Measurements from ENCODE around the gene GADD45B. TPM values are rescaled to one million over a fixed set of nuclear protein-coding genes. Genes with fewer than 3 reads are reported as not detected.

Gene GADD45B, protein sequence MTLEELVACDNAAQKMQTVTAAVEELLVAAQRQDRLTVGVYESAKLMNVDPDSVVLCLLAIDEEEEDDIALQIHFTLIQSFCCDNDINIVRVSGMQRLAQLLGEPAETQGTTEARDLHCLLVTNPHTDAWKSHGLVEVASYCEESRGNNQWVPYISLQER
- total RNA-seq = 100 to 1,000 TPM in 1 of 4 donors, 10 to 100 TPM in 3; 52.5 to 134 (median 68.7) TPM

DNA sequence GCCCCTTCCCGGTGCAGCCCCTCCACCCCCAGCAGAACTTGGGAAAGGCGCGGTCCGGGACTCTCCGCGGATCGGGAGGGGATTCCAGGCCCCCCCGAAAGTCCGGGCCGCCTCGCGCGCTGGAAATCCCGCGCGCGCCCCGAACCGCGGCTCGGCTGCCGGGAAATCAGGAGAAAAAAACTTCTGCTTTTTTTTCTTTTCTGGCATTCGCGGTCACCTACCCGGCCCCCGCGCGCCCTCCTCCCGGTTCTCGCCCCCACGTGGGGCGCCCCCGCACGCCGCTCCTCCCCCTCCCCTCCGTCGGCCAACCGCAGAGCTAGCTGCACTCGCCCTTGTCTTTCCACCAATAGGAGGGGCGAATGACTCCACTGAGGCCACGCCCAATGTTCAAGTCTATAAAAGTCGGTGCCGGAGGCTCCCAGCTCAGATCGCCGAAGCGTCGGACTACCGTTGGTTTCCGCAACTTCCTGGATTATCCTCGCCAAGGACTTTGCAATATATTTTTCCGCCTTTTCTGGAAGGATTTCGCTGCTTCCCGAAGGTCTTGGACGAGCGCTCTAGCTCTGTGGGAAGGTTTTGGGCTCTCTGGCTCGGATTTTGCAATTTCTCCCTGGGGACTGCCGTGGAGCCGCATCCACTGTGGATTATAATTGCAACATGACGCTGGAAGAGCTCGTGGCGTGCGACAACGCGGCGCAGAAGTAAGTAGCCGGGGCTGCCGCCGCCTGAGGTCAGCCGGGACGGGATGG, at the start of gene GADD45B:
Gene GADD45B (plus strand): TSS at position 426 of the 749 bp plus-strand sequence. CDS start 232 bp downstream, at position 658.
- Histone ChIP-seq H3K9me3 (no peaks in the 10 kb centered on the region), H3K27ac (peak within 1 kb of the TSS; percentile 85), H3K4me3 (peak within 1 kb of the TSS; percentile 89), H3K36me3 (peaks cover 11% of the 10 kb centered on the region), H3K27me3 (no peaks in the 10 kb centered on the region), H3K4me1 (peaks cover 39% of the 10 kb centered on the region)
- DNase-seq (ENCODE audit: low spot score in 2 of 2) = peak; percentile 98 to 99
- under 1% methylated on average over 38 of the region's 70 CpGs for WGBS
- TF ChIP-seq POLR2A (IDR thresholded peaks at IDR 0.05) (peak; percentile 100), EP300 (IDR thresholded peaks at IDR 0.05) (no peak), POLR2AphosphoS5 (IDR thresholded peaks at IDR 0.05) (peak; percentile 100)
- TF ChIP-seq, protein P1, sequence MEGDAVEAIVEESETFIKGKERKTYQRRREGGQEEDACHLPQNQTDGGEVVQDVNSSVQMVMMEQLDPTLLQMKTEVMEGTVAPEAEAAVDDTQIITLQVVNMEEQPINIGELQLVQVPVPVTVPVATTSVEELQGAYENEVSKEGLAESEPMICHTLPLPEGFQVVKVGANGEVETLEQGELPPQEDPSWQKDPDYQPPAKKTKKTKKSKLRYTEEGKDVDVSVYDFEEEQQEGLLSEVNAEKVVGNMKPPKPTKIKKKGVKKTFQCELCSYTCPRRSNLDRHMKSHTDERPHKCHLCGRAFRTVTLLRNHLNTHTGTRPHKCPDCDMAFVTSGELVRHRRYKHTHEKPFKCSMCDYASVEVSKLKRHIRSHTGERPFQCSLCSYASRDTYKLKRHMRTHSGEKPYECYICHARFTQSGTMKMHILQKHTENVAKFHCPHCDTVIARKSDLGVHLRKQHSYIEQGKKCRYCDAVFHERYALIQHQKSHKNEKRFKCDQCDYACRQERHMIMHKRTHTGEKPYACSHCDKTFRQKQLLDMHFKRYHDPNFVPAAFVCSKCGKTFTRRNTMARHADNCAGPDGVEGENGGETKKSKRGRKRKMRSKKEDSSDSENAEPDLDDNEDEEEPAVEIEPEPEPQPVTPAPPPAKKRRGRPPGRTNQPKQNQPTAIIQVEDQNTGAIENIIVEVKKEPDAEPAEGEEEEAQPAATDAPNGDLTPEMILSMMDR (IDR thresholded peaks at IDR 0.05) = no peak

DNA sequence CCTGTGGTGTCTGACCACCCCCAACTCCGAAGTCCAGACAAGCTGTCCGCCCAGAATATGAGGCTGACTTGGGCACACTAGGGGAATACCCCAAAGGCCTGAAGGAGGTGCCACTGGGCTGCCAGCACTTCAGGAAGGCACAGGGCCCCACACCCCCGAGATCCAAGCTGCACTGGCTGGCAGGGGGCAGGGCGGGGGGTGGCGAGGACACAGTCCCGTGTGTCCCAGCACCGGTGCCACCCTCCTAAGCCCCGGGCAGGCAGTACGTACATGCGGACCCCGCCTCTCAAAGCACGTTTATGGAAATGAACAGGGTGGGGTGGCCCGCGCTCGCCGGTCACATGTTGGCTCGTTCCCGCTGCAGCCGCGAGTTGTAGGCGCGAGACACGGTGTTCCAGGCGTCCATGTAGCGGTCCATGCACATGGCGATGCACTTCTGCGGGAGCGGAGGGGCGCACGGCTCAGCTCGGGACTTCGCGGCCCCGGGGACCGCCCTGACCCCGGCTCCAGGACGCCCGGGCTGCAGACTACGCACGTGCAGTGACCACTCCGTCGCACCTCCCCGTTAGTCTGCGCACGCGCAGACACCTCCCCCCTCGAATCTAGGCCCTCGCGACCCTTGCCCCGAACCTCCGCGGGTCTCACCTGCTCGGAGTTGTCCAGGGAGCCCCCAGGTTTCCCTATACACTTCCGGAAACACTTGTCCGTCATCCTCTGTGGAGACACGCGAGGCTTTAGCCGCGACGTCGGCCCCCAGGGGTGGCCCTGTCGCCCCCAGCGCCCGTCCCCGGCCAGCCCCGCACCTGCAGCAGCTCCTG, 49.1 kb upstream of the GADD45B start:
- H3K4me3 ChIP-seq = peak overlapping the region; percentile 86
- peak in 1 of 2 donors; percentile 76 for DNase-seq (ENCODE audit: low spot score in 2 of 2)
- H3K27me3 ChIP-seq = no peaks in the 10 kb centered on the region
- peak overlapping the region; percentile 98 for H3K27ac ChIP-seq
- 2% methylated on average over 39 of the region's 66 CpGs for WGBS
- no peaks in the 10 kb centered on the region for H3K9me3 ChIP-seq
- H3K4me1 ChIP-seq = peaks cover 41% of the 10 kb centered on the region
- peaks cover 22% of the 10 kb centered on the region for H3K36me3 ChIP-seq
- TF ChIP-seq, protein P1 (IDR thresholded peaks at IDR 0.05) = no peak
- TF ChIP-seq EP300 (IDR thresholded peaks at IDR 0.05) (no peak), POLR2AphosphoS5 (IDR thresholded peaks at IDR 0.05) (no peak), POLR2A (IDR thresholded peaks at IDR 0.05) (no peak)

DNA sequence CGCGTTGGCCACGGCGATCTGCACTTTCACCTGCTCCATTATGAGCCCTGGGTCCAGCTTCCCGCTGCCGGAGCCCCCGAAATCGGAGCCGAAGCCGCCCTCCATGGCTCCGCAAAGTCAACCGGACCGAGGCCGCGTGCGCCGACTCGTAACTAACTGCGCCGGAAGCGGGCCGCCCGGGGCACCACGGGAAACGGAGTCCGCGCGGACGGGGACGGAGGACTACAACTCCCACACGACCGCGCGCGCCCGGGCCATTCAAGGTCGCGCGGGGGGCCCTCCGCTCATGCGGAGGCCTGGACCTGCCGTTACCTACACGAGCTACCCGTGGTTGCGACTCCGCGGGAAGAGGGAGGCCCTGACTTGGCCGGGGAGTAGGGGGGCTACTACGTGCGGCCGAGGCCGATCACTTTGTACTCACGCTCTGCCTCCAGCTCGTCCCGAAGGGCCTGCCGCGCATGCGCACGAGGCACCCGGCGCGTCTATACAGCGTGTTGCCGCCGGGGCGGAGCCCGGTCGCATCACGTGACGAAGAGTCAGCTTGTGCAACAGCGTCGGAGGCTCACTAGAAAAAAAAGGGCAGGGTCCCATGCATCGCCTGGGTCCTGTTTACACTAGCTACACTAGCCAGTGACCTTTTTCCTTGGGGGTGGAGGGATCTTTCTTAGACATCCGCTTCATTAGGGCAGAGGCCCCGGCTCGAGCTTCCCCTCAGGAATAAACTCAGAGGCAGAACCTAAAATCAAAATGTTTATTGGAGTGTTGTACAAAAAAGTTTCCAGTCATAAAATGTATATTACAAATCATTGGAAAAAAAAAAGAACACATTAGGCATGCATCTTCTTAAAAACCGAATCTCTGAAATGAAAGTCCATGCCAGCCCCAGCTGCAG, 48.3 kb upstream of the GADD45B start, which contains the start of gene TIMM13:
Gene TIMM13 (minus strand): TSS at position 158 of the 892 bp plus-strand sequence. CDS start 53 bp downstream, at position 105.
- peaks cover 24% of the 10 kb centered on the region for H3K36me3 ChIP-seq
- WGBS = under 1% methylated on average over 48 of the region's 77 CpGs

DNA sequence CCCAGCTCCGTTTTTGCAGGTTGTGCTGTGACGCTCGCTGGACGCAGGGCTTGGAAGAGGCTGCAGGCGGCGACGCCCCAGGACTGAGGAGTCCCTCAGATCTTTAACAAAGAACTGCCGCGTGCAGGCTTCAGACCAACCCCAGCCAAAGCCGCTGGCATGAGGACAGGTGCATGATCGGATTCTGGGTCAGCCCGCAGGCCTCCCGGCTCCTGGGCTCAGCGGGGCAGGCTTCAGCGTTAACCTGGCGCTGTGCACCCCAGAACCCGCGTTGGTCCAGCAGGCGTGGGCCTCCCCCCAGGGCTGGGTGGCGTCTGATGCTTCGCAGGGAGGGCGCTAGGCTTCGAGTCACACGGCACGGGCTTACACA, 47.6 kb upstream of the GADD45B start:
- peak overlapping the region; percentile 86 for H3K4me3 ChIP-seq
- TF ChIP-seq EP300 (IDR thresholded peaks at IDR 0.05) (no peak), POLR2AphosphoS5 (IDR thresholded peaks at IDR 0.05) (no peak), POLR2A (IDR thresholded peaks at IDR 0.05) (no peak)
- TF ChIP-seq, protein P1 (IDR thresholded peaks at IDR 0.05) = no peak
- H3K9me3 ChIP-seq = no peaks in the 10 kb centered on the region
- H3K36me3 ChIP-seq = peaks cover 24% of the 10 kb centered on the region
- H3K27ac ChIP-seq = peak overlapping the region; percentile 98
- 24% methylated on average over 25 of the region's 25 CpGs for WGBS
- DNase-seq (ENCODE audit: low spot score in 2 of 2) = no peak
- peaks cover 41% of the 10 kb centered on the region for H3K4me1 ChIP-seq
- H3K27me3 ChIP-seq = no peaks in the 10 kb centered on the region

More for the DNA sequence above, 48.3 kb upstream of the GADD45B start, which contains the start of gene TIMM13:
- no peaks in the 10 kb centered on the region for H3K9me3 ChIP-seq
- H3K4me3 ChIP-seq = peak within 1 kb of the TSS; percentile 86
- H3K27ac ChIP-seq = peak within 1 kb of the TSS; percentile 98
- DNase-seq (ENCODE audit: low spot score in 2 of 2) = peak; percentile 97 to 99
- H3K27me3 ChIP-seq = no peaks in the 10 kb centered on the region
- TF ChIP-seq POLR2AphosphoS5 (IDR thresholded peaks at IDR 0.05) (peak in 2 of 3 donors; percentile 84 to 93), EP300 (IDR thresholded peaks at IDR 0.05) (no peak), POLR2A (IDR thresholded peaks at IDR 0.05) (peak in 1 of 2 donors; percentile 41)
- H3K4me1 ChIP-seq = peaks cover 41% of the 10 kb centered on the region

Measured in suprapubic skin (tissue), 4 donors.